Panc1 (cell line): ENCODE data around the gene STOX2.

Source experiments
- POLR2AphosphoS5 ChIP-seq: IDR thresholded peaks from 2 replicates; pipeline ENCODE4 v1.6.1; 2012; ENCODE audit warnings: mild to moderate bottlenecking, low read depth, low read length, moderate library complexity
- SIN3A ChIP-seq: IDR thresholded peaks from 2 replicates; pipeline ENCODE4 v1.6.1; 2012; ENCODE audit warnings: low read depth, mild to moderate bottlenecking, low read length, moderate library complexity, borderline replicate concordance; ENCODE audit not compliant: insufficient read depth
- TF ChIP-seq, protein P1 (sequence below), 2 experiments: IDR thresholded peaks; 2 replicates each; pipeline ENCODE4 v1.6.1; 2011 to 2012; ENCODE audit warnings: low read depth in 2 of 2, control low read depth in 1 of 2, low read length in 1 of 2, mild to moderate bottlenecking in 1 of 2, moderate library complexity in 1 of 2; ENCODE audit not compliant: insufficient read depth in 1 of 2
- TF ChIP-seq, protein P2 (sequence below): fragments of 450-650 bp; IDR thresholded peaks from 2 replicates; pipeline ENCODE4 v1.5.1; 2017; ENCODE audit warnings: mild to moderate bottlenecking

DNA sequence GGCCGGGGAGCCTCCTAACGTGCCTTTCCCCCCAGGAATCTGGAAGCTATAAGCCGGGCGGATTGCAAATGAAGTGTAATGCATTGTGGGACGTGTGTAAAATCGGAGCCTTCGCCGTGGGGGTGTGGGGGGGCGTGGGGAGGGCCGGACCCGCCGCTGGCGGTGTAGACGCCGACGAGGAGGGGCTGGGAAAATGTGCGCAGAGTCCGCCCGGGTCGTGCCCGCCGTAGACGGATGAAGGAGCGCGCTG is 1.3 kb downstream of the STOX2 start:
- TF ChIP-seq, protein P1, sequence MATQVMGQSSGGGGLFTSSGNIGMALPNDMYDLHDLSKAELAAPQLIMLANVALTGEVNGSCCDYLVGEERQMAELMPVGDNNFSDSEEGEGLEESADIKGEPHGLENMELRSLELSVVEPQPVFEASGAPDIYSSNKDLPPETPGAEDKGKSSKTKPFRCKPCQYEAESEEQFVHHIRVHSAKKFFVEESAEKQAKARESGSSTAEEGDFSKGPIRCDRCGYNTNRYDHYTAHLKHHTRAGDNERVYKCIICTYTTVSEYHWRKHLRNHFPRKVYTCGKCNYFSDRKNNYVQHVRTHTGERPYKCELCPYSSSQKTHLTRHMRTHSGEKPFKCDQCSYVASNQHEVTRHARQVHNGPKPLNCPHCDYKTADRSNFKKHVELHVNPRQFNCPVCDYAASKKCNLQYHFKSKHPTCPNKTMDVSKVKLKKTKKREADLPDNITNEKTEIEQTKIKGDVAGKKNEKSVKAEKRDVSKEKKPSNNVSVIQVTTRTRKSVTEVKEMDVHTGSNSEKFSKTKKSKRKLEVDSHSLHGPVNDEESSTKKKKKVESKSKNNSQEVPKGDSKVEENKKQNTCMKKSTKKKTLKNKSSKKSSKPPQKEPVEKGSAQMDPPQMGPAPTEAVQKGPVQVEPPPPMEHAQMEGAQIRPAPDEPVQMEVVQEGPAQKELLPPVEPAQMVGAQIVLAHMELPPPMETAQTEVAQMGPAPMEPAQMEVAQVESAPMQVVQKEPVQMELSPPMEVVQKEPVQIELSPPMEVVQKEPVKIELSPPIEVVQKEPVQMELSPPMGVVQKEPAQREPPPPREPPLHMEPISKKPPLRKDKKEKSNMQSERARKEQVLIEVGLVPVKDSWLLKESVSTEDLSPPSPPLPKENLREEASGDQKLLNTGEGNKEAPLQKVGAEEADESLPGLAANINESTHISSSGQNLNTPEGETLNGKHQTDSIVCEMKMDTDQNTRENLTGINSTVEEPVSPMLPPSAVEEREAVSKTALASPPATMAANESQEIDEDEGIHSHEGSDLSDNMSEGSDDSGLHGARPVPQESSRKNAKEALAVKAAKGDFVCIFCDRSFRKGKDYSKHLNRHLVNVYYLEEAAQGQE (IDR thresholded peaks at IDR 0.05; ENCODE audit: insufficient read depth in 1 of 2, low read depth in 2 of 2, low read length in 1 of 2): no peak
- TF ChIP-seq POLR2AphosphoS5: no peak
- TF ChIP-seq, protein P2, sequence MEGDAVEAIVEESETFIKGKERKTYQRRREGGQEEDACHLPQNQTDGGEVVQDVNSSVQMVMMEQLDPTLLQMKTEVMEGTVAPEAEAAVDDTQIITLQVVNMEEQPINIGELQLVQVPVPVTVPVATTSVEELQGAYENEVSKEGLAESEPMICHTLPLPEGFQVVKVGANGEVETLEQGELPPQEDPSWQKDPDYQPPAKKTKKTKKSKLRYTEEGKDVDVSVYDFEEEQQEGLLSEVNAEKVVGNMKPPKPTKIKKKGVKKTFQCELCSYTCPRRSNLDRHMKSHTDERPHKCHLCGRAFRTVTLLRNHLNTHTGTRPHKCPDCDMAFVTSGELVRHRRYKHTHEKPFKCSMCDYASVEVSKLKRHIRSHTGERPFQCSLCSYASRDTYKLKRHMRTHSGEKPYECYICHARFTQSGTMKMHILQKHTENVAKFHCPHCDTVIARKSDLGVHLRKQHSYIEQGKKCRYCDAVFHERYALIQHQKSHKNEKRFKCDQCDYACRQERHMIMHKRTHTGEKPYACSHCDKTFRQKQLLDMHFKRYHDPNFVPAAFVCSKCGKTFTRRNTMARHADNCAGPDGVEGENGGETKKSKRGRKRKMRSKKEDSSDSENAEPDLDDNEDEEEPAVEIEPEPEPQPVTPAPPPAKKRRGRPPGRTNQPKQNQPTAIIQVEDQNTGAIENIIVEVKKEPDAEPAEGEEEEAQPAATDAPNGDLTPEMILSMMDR: no peak
- TF ChIP-seq SIN3A: no peak
